ENCODE data around the gene TRPC3. TPM values are rescaled to one million over a fixed set of nuclear protein-coding genes. Genes with fewer than 3 reads are reported as not detected.

Gene TRPC3
- total RNA-seq (2021) (0.24 TPM in 1 of 2 replicates, not detected in the other), Bru-seq, nascent RNA (percentile 9 among the genes with signal in this experiment), BruChase-seq, experiment 1, labeled RNA remaining after a 2-hour chase (percentile 13 among the genes with signal in this experiment), BruChase-seq, experiment 2, labeled RNA remaining after a 6-hour chase (percentile 11 among the genes with signal in this experiment)
- long read RNA-seq = 0 reads

DNA sequence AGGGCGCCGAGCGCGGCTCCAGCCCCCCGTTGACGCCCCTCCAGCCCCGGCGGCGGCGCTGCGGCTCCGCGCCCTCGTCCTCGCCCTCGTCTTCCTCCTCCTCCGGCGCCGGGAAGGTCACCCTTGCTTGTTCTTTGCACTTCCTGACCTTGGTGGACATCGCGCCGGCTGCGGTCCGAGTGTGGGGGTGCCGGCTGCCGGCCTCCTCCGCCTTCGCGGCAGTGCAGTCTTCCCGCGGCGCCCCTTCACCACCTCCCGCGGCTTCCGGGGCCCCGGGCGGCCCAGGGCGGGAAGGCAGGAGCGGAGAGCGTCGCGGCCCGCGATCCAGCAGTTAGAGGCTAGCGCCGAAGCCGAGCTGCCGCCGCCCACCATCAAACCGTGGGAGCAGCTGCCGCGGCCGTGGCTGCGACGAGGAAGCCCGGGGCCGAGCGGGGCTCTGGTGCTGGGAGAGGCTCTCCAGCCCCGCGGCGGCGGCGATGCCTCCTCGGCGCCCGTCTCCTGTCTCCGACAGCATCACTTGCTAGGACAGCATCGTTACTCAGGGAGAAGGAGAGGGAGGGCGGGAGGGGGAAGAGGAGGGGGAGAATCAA is at the start of gene TRPC3:
Gene TRPC3 (minus strand): TSS at position 540 of the 590 bp plus-strand sequence. CDS start 380 bp downstream, at position 160.
- H3K79me2 ChIP-seq (ENCODE audit: low read depth) = no peaks in the 10 kb centered on the region
- H4K20me1 ChIP-seq (ENCODE audit: insufficient read depth) = no peaks in the 10 kb centered on the region
- H2AFZ ChIP-seq = 0 out of 2 replicates have a peak within 1 kb of the TSS, but pooled peaks have one; percentile 3
- no peaks in the 10 kb centered on the region for H3F3A ChIP-seq (ENCODE audit: insufficient read depth, low read depth)
- DNase-seq = peak in 1 of 2 experiments; percentile 0
- H3K27me3 ChIP-seq (ENCODE audit: insufficient read depth, low read depth) = peaks cover 20% of the 10 kb centered on the region; the same call in 1 of the 2 replicates
- peak within 1 kb of the TSS; percentile 12; the same call in 1 of the 2 replicates for H3K4me3 ChIP-seq
- no peak within 1 kb of the TSS for H3K27ac ChIP-seq
- intact Hi-C loops (cut with micrococcal nuclease; ENCODE audit: unreplicated experiment) = loop anchor here (2.0 kb wide), 1 partner anchor 201 kb away; the partner anchor contains the start of gene BLTP1
- no peaks in the 10 kb centered on the region for H3K9me3 ChIP-seq (ENCODE audit: insufficient read depth, low read depth)
- no peaks in the 10 kb centered on the region for H3K4me1 ChIP-seq (replicated peaks; ENCODE audit: insufficient read depth)
- H3K36me3 ChIP-seq (ENCODE audit: low read depth) = no peaks in the 10 kb centered on the region
- ChIA-PET POLR2A (ENCODE audit: unreplicated experiment) (no interaction called here), CTCF (interaction anchor here (0.6 kb wide), 1 partner anchor 374 kb away, joined by 8 read pairs; no protein-coding TSS in a partner anchor)
- H3K9me2 ChIP-seq (ENCODE audit: insufficient read depth) = no peaks in the 10 kb centered on the region
- H3K4me2 ChIP-seq = peak within 1 kb of the TSS; percentile 46
- TF ChIP-seq, protein P1, sequence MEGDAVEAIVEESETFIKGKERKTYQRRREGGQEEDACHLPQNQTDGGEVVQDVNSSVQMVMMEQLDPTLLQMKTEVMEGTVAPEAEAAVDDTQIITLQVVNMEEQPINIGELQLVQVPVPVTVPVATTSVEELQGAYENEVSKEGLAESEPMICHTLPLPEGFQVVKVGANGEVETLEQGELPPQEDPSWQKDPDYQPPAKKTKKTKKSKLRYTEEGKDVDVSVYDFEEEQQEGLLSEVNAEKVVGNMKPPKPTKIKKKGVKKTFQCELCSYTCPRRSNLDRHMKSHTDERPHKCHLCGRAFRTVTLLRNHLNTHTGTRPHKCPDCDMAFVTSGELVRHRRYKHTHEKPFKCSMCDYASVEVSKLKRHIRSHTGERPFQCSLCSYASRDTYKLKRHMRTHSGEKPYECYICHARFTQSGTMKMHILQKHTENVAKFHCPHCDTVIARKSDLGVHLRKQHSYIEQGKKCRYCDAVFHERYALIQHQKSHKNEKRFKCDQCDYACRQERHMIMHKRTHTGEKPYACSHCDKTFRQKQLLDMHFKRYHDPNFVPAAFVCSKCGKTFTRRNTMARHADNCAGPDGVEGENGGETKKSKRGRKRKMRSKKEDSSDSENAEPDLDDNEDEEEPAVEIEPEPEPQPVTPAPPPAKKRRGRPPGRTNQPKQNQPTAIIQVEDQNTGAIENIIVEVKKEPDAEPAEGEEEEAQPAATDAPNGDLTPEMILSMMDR (conservative IDR thresholded peaks at IDR 0.05) = no peak
- peak; percentile 59; the same call in 1 of the 2 replicates for TF ChIP-seq EZH2 (IDR thresholded peaks at IDR 0.05; ENCODE audit: low read depth)
- BruUV-seq (replicated peaks) = no TSS peak

DNA sequence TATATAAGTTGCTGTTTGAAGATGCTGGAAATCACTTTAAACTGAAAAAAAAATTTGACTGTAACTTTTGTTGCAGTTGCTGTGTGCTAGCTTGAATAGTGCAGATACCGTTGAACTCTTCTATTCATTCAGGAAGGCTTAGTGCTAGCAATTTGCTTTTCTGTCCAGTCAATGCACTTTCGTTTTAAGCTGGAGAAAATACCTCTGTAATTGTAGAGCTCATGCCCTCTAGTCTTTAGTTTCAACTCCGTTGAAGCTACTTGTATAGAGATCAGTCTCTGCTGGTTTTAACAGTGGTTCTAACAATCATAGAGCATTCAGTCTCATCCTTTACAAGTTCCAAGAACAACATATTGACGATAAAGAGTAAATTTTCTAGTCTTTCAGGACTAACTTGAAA is 49.0 kb upstream of the TRPC3 start:
- Histone ChIP-seq H3F3A (ENCODE audit: insufficient read depth, low read depth) (no peaks in the 10 kb centered on the region), H3K9me3 (ENCODE audit: insufficient read depth, low read depth) (no peaks in the 10 kb centered on the region), H3K4me1 (replicated peaks; ENCODE audit: insufficient read depth) (no peaks in the 10 kb centered on the region), H3K27ac (no peak overlapping the region), H3K4me3 (no peak overlapping the region), H4K20me1 (ENCODE audit: insufficient read depth) (no peaks in the 10 kb centered on the region), H3K79me2 (ENCODE audit: low read depth) (no peaks in the 10 kb centered on the region), H3K9me2 (ENCODE audit: insufficient read depth) (no peaks in the 10 kb centered on the region), H2AFZ (no peak overlapping the region; the same call in 1 of the 2 replicates), H3K36me3 (ENCODE audit: low read depth) (no peaks in the 10 kb centered on the region), H3K27me3 (ENCODE audit: insufficient read depth, low read depth) (no peaks in the 10 kb centered on the region), H3K4me2 (peak overlapping the region; percentile 32; the same call in 1 of the 2 replicates)
- ChIA-PET POLR2A (ENCODE audit: unreplicated experiment) (no interaction called here), CTCF (no interaction called here)
- DNase-seq = no peak
- no TSS peak for BruUV-seq (replicated peaks)
- intact Hi-C loops (cut with micrococcal nuclease; ENCODE audit: unreplicated experiment) = no loop called here
- no peak for TF ChIP-seq EZH2 (IDR thresholded peaks at IDR 0.05; ENCODE audit: low read depth)
- TF ChIP-seq, protein P1 (conservative IDR thresholded peaks at IDR 0.05) = no peak

DNA sequence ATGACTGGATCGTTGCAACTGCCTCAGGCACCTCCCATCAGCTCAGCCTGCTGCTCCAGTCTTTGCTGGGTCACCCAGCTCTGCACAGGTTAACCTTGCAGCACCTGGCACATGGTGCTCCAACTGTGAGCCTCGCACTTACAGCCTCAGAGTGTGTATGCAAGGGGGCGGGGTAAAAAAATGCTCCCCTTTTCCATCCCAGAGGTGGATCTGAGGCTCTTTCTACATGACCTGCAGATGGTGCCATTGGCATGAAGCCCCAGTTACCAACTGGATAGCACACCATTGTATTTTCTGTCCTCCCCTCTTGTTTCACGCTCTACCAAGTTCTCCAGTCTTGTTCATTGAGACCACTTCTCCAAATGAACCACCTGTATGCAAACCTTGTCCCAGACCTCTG is 46.2 kb upstream of the TRPC3 start:
- no peak overlapping the region for H3K27ac ChIP-seq
- H3K4me1 ChIP-seq (replicated peaks; ENCODE audit: insufficient read depth) = no peaks in the 10 kb centered on the region
- TF ChIP-seq EZH2 (IDR thresholded peaks at IDR 0.05; ENCODE audit: low read depth) = no peak
- TF ChIP-seq, protein P1 (conservative IDR thresholded peaks at IDR 0.05) = no peak
- no peaks in the 10 kb centered on the region for H4K20me1 ChIP-seq (ENCODE audit: insufficient read depth)
- ChIA-PET CTCF (no interaction called here), POLR2A (ENCODE audit: unreplicated experiment) (interaction anchor here (0.6 kb wide), 1 partner anchor 128 kb away, joined by 6 read pairs; no protein-coding TSS in a partner anchor)
- no TSS peak for BruUV-seq (replicated peaks)
- intact Hi-C loops (cut with micrococcal nuclease; ENCODE audit: unreplicated experiment) = no loop called here
- no peak for DNase-seq
- no peak overlapping the region for H3K4me2 ChIP-seq
- H3K4me3 ChIP-seq = no peak overlapping the region
- H3K9me2 ChIP-seq (ENCODE audit: insufficient read depth) = no peaks in the 10 kb centered on the region
- H3K9me3 ChIP-seq (ENCODE audit: insufficient read depth, low read depth) = no peaks in the 10 kb centered on the region
- H2AFZ ChIP-seq = no peak overlapping the region
- H3K36me3 ChIP-seq (ENCODE audit: low read depth) = no peaks in the 10 kb centered on the region
- H3F3A ChIP-seq (ENCODE audit: insufficient read depth, low read depth) = no peaks in the 10 kb centered on the region
- H3K27me3 ChIP-seq (ENCODE audit: insufficient read depth, low read depth) = no peaks in the 10 kb centered on the region
- H3K79me2 ChIP-seq (ENCODE audit: low read depth) = no peaks in the 10 kb centered on the region
